Lung microvascular endothelial cell (primary cell): ENCODE data around the gene DOLPP1. TPM values are rescaled to one million over a fixed set of nuclear protein-coding genes. Genes with fewer than 3 reads are reported as not detected.

Experiments used
- DNase-seq, 2 donors: peaks; one replicate each; pipeline versions ENCODE4 v3.0.0 to v3.0.0-alpha.2; 2010; ENCODE audit warnings: low read depth in 2 of 2
- total RNA-seq: library from RNA; depleted of rRNA; stranded (reverse); fragments of >200 nt; gene quantifications from 2 replicates; pipeline ENCODE4 v1.2.1, GENCODE V29; 2014

DOLPP1 gene
- total RNA-seq, 1 donor from 2014 or later: 8.3 TPM

DNA sequence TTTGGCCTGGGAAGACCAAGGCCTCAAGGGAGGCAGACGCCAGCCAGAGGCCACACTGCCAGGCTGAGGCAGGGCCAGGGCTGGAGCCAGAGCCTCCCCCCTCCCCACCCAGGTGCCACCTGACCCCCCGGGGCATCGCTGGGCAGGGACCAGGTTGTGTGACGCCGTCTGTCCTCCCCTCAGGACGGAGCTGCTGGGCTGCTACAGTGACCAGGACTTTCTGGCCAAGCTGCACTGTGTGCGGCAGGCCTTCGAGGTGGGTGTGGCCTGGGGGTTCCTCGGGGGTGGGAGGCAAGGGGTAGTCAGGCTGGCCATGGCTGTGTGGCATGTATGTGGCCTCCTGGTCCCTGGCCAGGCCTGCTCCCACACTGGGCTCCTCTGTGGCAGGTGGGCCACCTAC, 17.9 kb upstream of the DOLPP1 start:
- no peak for DNase-seq

DNA sequence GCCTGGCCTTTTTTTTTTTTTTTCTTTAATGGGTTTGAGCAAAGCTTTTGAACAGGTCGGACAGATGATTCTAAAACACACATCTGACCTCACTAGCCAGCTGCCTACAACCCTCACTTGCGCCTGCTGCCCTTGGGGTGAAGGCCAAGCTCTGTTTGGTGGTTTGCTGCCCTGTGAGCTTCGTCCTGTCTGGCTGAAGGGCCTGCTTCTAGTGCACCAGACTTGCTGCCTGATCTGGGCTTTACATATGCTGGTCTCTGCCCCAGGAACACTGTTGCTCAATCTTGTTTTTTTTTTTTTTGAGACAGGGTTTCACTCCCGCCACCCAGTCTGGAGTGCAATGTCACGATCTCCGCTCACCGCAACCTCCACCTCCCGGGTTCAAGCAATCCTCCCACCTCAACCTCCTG, 16.4 kb upstream of the DOLPP1 start:
- no peak for DNase-seq

DNA sequence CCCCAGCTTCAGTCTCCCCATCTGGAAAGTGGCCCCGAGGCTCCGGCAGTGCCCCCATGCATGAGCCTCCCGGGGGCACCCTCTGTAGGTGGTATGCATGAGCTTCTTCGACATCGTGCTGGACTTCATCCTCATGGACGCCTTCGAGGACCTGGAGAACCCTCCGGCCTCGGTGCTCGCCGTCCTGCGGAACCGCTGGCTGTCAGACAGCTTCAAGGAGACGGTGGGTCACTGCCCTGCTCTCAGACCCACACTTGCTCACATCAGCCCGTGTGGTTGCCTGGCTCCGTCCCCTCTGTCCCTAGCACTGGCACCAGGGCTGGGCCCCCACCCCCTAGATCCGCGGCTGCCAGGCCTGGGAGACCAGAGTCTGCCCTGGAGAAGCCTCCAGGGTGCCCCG, 12.8 kb upstream of the DOLPP1 start:
- DNase-seq: no peak

DNA sequence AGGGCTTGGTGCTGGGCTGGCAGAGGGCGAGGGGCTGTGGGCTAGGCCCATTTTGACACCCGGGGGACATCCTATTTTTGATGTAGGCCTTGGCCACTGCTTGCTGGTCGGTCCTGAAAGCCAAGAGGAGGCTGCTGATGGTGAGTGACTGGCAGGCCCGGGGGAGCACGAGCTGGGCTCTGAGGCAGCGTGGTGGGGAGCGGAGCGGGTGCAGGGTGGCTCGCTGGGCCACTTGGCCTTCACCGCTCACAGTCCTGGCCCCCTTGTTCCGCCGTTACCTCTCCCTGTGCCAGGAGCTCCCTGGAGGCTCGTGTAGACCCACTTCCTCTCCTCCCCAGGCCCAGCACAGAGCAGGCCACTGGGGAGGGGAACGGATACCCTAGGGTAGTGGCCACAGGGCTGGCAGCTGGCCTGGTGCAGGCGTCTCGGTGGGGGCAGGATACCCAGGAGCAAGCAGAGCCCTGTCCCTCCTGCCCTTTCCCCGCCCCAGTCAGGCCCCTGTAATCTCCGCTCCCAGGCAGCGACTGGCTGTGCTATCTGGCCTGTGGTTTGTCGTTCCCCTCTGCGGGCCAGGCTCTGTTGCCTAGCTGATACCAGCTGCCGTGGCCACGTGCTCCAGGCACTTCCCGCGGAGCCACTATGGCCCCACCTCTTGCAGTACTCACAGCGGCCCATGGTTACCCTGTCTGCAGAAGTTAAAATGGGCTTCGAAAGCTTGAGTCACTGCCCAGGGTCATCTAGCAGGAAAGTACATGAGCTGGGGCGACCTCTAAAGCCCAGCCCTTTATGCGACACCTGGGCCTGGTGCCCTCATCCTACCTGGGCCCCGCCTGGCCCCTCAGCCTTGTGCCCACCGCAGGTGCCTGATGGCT, 11.7 kb upstream of the DOLPP1 start:
- no peak for DNase-seq

DNA sequence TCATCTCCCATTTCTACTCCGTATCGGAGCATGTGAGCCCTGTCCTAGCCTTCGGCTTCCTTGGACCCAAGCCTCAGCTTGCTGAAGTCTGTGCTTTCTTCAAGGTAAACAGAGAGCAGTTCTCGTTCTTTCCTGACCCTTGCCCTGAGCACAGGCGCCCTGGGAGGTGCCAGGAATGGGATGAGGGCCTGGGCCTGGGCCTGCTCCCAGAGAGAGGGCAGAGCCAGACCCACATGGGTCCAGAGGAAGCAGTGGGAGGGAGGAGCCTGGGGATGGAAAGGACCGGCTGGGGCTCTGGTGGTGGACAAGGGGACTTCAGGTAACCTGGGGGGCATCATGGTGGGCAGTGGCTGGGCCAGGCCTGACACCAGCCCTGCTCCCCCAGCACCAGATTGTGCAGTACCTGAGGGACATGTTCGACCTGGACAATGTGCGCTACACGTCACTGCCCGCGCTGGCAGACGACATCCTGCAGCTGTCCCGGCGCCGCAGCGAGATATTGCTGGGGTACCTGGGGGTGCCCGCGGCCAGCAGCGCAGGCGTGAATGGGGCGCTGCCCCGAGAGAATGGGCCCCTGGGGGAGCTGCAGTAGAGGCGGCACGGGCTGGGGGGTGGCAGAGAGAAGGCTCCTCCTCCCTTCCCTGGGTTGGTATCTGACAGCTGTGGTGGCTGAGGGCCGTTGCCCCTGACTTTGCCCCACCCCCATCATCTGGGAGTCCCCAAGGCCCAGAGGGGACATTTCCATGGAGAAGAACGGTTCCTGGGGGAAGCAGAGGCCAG, 10.9 kb upstream of the DOLPP1 start:
- no peak for DNase-seq

DNA sequence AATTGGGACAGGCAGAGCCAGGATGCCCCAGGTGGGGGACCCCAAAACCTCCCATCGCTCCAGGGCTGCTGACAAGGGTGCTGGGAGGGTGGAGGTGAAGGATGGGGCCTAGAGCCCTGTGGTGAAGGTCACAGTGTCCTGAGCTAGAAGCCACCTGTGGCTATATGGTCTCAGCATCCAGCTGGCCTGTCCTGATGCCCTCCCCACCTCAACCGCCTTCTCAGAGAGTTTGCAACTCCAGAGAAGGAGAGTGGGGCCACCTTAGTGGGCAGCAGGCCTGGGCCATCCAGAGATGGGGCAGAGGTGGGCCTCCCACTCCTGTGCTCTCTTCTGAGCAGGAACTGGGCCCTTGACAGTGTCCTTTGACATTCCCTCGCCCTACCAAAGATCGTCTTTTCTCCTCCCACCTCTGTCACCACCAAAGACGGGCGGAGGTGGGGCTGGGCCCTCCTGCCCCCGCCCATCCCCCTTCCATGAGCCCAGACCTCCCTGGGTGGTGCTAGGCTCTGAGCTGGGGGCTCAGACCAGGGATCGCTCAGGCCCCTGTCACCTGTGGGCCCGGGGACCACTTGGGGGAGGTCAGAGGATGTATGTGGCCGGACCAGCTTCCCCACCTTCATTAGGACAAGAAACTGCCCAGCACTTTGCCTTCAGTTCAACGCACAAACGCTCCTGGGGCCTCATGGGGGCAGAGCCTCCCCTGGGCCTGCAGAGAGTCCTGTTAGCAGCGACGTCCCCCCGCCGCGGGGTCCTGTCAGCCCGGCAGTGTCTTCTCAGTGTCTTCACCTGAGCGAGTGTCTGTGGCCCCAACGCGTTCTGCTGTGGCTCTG, 10.0 kb upstream of the DOLPP1 start:
- no peak for DNase-seq

DNA sequence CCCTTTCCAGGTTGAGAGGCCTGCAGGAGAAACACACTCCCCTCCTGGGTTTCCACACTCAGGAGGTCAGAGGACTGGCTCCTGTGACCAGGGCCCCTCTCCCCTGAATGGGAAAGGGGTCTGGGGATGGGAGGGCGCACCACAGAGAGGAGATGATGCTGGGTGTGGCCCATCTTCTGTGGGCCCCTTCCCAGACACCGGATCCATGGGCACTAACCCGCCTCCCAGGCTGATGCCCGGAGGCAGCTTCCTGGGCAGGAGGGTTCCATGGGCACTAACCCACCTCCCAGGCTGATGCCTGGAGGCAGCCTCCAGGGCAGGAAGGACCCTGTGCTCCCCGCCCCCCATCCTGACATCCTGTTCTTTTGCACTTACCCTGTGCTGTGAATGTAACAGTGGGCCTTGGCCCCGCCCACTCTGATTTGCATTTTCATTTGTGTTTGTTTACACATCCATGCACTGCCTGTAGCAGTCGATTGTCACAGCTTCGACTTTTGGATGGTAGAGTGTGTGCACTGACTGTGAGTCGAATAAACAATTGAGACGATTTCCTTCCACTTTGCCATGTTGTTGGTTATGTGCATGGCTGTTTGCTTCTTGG, 9.3 kb upstream of the DOLPP1 start:
- DNase-seq: no peak

DNA sequence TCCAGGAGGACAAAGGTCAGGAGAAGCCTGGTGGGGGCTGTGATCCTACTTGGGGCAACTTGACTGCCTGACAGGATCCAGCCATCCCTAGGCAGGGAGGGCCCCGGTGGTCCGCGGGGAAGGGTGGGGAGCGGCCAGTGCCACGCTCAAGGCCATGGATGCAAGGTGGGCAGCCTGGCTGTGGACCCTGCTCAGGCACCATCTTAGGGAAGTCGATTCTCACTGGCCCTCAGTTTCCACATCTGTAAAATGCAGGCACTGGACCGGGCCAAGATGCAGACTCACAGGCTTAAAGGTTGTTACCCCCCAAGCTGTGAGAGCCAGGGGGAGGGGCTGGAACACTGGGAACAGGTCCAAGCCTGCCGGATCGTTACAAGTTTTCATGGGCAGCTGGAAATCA, 8.7 kb upstream of the DOLPP1 start:
- DNase-seq: no peak

DNA sequence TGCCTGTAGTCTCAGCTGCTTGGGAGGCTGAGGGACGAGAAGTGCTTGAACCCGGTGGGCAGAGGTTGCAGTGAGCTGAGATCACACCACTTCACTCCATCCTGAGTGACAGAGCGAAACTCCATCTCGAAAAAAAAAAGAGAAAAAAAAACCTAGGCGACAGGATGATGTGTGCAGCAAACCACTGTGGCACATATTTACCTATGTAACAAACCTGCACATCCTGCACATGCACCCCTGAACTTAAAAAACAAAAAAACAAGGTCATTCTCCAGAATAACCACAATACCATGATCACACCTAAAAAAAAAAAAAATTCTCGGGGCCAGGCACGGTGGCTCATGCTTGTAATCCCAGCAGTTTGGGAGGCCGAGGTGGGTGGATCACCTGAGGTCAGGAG, 7.5 kb upstream of the DOLPP1 start:
- DNase-seq: no peak

DNA sequence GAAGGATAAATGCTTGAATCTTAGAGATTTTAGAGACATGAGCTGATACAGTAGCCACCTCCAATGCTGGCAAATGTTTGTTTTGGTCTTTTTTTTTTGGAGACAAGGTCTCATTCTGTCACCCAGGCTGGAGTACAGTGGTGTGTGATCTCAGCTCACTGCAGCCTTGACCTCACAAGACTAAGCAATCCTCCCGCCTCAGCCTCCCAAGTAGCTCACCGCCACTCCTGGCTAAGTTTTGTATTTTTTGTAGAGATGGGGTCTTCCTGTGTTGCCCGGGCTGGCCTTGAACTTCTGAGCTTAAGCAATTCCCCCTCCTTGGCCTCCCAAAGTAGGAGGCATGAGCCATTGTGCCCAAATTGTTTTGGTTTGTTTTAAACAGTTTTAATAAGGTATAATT, 6.8 kb upstream of the DOLPP1 start:
- DNase-seq: no peak

DNA sequence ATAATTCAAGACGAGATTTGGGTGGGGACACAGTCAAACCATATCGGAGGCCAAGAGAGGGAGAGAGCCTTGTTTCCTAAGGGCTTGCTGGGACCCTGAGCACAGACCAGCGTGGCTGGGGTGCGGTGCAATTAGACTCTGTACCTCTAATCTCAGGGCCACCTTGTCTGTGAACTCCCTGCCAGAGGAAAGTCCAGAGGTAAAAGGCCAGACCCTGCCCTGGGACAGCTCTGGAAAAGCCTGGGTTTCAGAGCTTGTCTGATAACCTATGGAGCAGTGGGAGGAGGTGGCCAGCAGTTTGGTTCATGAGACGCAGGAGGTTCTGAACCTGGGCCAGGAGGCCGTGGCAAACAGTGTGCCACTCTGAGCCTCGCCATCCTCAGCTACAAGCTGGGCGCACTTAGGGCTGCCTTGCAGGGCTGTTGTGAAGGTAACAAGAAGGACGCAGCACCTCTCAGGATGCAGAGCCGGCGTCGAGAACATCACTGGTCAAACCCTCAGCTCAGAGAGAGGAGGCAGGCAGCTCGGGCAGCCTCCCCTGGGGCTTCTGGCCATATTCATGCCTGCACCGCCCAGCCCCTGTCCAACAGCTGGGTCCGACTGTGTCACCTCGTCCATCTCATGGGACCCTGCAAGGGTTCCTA, 4.8 kb upstream of the DOLPP1 start:
- no peak for DNase-seq

DNA sequence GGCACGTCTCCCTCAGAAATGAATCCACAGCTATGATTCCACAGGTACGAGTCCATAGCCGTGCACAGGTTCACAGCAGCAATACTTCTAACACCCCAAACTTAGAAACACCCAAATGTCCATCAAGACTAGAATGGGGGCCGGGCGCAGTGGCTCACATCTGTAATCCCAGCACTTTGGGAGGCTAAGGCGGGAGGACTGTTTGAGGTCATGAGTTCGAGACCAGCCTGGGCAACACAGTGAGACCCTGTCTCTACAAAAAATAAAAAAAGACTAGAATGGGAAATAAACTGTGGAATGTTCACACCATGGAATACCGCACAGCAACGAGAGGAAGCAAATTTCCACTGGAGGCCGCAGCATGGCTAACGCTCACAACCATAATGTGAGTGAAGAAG, 4.3 kb upstream of the DOLPP1 start:
- DNase-seq: no peak

DNA sequence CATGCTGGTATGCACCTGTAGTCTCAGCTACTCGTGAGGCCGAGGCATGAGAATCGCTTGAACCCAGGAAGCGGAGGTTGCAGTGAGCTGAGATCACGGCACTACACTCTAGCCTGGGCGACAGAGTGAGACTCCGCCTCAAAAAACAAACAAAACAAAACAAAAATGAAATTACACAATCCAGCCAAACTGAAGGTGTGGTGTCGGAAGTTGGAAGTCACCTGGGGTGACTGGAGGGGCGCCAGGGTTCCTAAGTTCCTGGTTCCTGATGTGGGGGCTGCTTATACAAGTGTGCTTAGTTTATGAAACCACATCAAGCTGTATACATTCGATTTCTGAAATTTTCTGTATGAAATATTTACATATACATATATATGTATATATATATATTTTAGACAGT, 3.7 kb upstream of the DOLPP1 start:
- DNase-seq: no peak

DNA sequence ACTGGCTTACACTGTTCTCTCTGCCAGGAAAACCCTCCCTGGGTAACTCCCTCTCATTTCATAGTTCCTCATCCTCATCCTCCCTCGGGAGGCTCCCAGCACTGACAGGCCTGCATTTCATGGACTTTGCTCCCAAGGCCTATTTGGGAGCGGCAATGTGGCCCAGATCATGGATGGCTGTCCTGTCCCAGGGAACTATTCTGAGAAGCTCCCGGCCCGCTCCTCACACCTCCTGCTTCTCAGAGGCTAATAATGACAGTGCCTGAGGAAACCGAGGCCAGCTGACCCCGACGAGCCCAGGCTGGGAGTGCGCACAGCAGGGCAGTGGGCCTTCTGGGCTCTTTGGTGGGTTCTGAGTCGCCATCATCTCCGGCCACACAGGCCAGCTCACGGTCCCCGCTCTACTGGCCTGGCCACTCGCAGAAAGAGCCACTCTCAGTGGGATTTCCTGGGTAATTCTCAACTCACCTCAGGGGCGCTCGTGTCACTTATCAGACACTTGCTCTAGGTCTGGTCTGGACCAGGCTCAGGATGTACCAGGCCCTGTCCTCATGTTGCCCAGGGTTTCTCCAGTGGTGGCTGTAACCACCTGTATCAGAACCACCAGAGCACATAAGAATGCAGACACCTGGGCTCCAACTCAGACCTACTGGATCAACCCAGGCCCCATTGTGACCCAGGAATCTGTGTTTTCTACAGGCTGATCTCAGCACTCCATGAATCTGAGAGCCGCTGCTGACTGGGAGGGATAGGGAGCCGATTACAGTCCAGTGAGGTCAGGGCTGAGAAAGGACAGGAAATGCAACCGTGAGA, 2.0 kb upstream of the DOLPP1 start:
- no peak for DNase-seq

DNA sequence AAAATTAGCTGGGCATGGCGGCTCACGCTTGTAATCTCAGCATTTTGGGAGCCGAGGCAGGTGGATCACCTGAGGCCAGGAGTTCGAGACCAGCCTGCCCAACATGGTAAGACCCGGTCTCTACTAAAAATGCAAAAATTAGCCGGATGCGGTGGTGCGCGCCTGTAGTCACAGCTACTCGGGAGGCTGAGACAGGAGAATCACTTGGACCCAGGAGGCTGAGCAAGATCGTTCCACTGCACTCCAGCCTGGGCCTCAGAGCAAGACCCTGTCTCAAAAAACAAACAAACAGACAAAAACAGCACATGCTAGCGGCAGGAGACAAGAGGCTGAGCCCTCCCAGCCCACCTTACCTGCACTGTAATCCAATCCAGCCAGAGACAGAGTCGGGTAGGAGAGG, 1.1 kb upstream of the DOLPP1 start:
- DNase-seq: no peak

DNA sequence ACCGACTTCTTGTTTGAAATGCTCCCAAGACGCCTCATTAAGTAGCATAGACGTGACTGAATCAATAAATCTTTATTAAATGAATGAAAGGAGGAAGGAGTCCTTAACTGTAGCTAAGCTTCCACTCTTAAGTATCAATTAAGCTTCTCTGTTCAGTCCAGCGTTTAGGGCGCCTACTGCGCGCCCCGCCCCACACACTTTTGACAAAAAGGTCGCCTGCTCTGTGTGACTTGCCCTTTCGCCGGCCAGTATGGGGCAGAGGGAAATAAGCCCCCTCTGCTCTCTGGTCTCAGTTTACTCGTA, 662 bp upstream of the DOLPP1 start:
- DNase-seq: no peak

DNA sequence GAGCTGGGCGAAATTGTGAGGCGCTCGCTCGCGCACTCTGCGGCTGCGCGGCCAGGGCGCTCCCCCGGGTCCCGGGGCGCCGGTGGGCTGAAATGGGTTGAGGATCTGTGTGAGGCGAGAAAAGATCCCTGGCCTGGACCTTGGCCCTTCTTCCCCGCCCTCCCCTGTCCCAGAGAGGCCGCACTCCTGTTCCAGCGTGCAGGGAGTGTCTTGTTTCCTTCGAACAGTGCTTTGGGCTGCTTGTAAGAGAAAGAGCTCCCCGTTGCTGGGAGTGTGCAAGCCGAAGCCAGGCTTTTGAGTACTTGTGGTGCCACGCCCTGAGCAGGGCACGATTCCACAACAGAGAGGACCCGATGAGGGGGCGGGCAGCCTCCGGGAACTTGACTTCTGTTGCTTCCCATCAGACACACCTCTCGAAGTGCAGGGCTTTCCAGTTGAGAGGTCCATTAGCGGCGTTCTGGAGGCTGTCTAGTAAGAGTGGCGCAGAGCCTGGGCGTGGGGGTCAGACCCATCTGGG, 535 bp downstream of the DOLPP1 start:
- no peak for DNase-seq

DNA sequence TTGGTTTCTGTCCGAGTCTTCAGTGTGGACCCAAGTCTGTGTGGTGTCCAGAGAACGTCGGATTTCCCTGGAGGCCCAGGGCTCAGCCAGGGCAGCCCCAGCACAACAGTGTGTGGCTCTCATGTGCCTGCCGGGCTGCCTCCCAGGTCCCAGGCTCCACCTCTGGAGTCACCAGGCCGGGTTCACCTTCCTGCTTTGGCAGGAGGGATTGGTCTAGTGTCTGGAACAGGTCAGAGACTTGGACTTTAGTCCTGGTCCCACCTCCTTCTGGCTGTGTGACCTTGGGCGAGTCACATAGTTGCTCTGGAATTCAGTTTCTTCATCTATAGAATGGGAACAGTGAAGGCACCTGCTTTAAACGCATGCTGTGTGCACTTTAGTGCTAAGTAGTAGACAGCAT, 3.2 kb downstream of the DOLPP1 start:
- DNase-seq: no peak

DNA sequence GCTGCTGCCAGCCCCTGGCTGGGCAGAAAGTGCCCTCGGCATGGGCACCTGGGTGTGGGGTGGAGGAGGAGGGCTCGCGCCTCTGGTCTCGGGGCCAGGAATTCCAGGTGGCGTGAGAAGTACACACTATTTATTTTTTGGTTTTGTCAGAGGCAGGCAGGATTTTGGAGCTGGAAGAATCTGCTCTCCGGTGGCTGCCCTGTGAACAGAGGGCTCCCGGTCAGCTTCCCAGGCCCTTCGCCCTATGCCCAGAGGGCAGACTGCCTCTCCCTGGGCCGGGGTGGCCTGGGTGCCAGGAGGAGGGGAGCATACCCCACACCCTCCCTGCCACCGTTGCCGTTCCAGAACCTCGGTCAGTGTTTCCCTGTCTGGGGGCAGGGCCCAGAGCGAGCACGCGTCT, 8.3 kb downstream of the DOLPP1 start:
- DNase-seq: no peak
